GM23338 (cell line): ENCODE data around the gene SEZ6L. TPM values are rescaled to one million over a fixed set of nuclear protein-coding genes. Genes with fewer than 3 reads are reported as not detected.

Source experiments
- ATAC-seq: fragments of 200-7000 bp; cut with Tn5 transposase; 3 replicates; pipeline ENCODE4 v1.9.1; 2020
- DNase-seq: peaks from one replicate; pipeline ENCODE4 v3.0.0-alpha.2; 2015; ENCODE audit warnings: low spot score
- H2AFZ ChIP-seq: fragments of 200-600 bp; sonication (generic); 2 replicates; pipeline ENCODE4 v1.8.0; 2016; ENCODE audit warnings: antibody characterized with exemption, mild to moderate bottlenecking, moderate library complexity
- H3F3A ChIP-seq: fragments of 200-600 bp; sonication (generic); replicated peaks from 2 replicates; pipeline ENCODE4 v1.8.0; 2017; ENCODE audit warnings: antibody characterized with exemption, mixed run types, low read depth
- H3K27ac ChIP-seq: fragments of 200-600 bp; sonication (generic); 2 replicates; pipeline ENCODE4 v1.6.1; 2016; ENCODE audit warnings: low read depth
- H3K27me3 ChIP-seq: fragments of 200-600 bp; sonication (generic); 2 replicates; pipeline ENCODE4 v1.8.0; 2016; ENCODE audit warnings: mild to moderate bottlenecking, mixed run types, moderate library complexity; ENCODE audit not compliant: insufficient read depth
- H3K36me3 ChIP-seq: fragments of 200-600 bp; sonication (generic); 2 replicates; pipeline ENCODE4 v1.8.0; 2016; ENCODE audit warnings: mild to moderate bottlenecking; ENCODE audit not compliant: insufficient read depth
- H3K4me1 ChIP-seq: fragments of 200-600 bp; sonication (generic); 2 replicates; pipeline ENCODE4 v1.8.0; 2016; ENCODE audit warnings: mild to moderate bottlenecking, moderate library complexity; ENCODE audit not compliant: insufficient read depth
- H3K4me2 ChIP-seq: fragments of 200-600 bp; sonication (generic); 2 replicates; pipeline ENCODE4 v1.7.1; 2017; ENCODE audit warnings: mixed run types
- H3K4me3 ChIP-seq: fragments of 200-600 bp; sonication (generic); 2 replicates; pipeline ENCODE4 v1.6.1; 2016; ENCODE audit warnings: mixed run types
- H3K79me2 ChIP-seq: fragments of 200-600 bp; sonication (generic); replicated peaks from 2 replicates; pipeline ENCODE4 v1.8.0; 2017; ENCODE audit warnings: mild to moderate bottlenecking; ENCODE audit not compliant: insufficient read depth
- H3K9me2 ChIP-seq: fragments of 200-600 bp; sonication (generic); 2 replicates; pipeline ENCODE4 v1.8.0; 2017; ENCODE audit not compliant: insufficient read depth
- H4K20me1 ChIP-seq: fragments of 200-600 bp; sonication (generic); replicated peaks from 2 replicates; pipeline ENCODE4 v1.8.0; 2017; ENCODE audit warnings: mild to moderate bottlenecking; ENCODE audit not compliant: insufficient read depth
- H3K27ac Mint-ChIP-seq: 2 replicates; pipeline ENCODE4 v1.8.0; 2020; ENCODE audit warnings: inconsistent platforms, mild to moderate bottlenecking, moderate library complexity, mixed read lengths
- H3K27me3 Mint-ChIP-seq: 3 replicates; pipeline ENCODE4 v1.8.0; 2022; ENCODE audit warnings: low read depth, mild to moderate bottlenecking, moderate library complexity, mixed read lengths, inconsistent platforms; ENCODE audit not compliant: insufficient read depth, poor library complexity
- H3K36me3 Mint-ChIP-seq: 3 replicates; pipeline ENCODE4 v1.8.0; 2021; ENCODE audit warnings: low read depth, mild to moderate bottlenecking, inconsistent platforms, moderate library complexity, mixed read lengths
- H3K4me1 Mint-ChIP-seq: 3 replicates; pipeline ENCODE4 v1.8.0; 2020; ENCODE audit warnings: mild to moderate bottlenecking, inconsistent platforms, mixed read lengths
- H3K4me3 Mint-ChIP-seq: 3 replicates; pipeline ENCODE4 v1.8.0; 2021; ENCODE audit warnings: moderate library complexity, mild to moderate bottlenecking, inconsistent platforms, mixed read lengths
- H3K9me3 Mint-ChIP-seq: 3 replicates; pipeline ENCODE4 v1.8.0; 2020; ENCODE audit warnings: moderate library complexity, mild to moderate bottlenecking, inconsistent platforms, mixed read lengths
- CREB1 ChIP-seq: fragments of 250-450 bp; sonication (Bioruptor Pico); IDR thresholded peaks from 2 replicates; pipeline ENCODE4 v1.5.0; 2020; ENCODE audit warnings: low read depth, mild to moderate bottlenecking, moderate library complexity
- EZH2 ChIP-seq: fragments of 200-600 bp; sonication (generic); IDR thresholded peaks from one replicate; pipeline ENCODE4 v1.8.0; 2017; ENCODE audit warnings: antibody characterized with exemption, mild to moderate bottlenecking, low read depth; ENCODE audit not compliant: unreplicated experiment
- EZH2phosphoT487 ChIP-seq: fragments of 200-600 bp; sonication (generic); IDR thresholded peaks from one replicate; pipeline ENCODE4 v1.8.1; 2018; ENCODE audit warnings: antibody characterized with exemption; ENCODE audit not compliant: unreplicated experiment
- NANOG ChIP-seq: IDR thresholded peaks from 2 replicates; pipeline ENCODE4 v1.6.1; 2016; ENCODE audit warnings: antibody characterized with exemption, borderline replicate concordance
- POLR2AphosphoS5 ChIP-seq: IDR thresholded peaks from 2 replicates; pipeline ENCODE4 v1.6.1; 2016; ENCODE audit warnings: antibody characterized with exemption, low read depth
- STAT1 ChIP-seq: IDR thresholded peaks from one replicate; pipeline ENCODE4 v1.6.1; 2016; ENCODE audit warnings: antibody characterized with exemption; ENCODE audit not compliant: unreplicated experiment
- ZNF331 ChIP-seq: fragments of 250-450 bp; sonication (Bioruptor Pico); IDR thresholded peaks from 2 replicates; pipeline ENCODE4 v1.5.0; 2020; ENCODE audit warnings: low read depth, mild to moderate bottlenecking, moderate library complexity
- ZNF462 ChIP-seq: fragments of 250-450 bp; sonication (Bioruptor Pico); IDR thresholded peaks from 2 replicates; pipeline ENCODE4 v1.5.0; 2020; ENCODE audit warnings: mild to moderate bottlenecking, moderate library complexity
- polyA plus RNA-seq: library from polyadenylated mRNA; unstranded; fragments of >200 nt; fragmentation: Nextera tagmentation; extraction: Ambion mirVana; gene quantifications from 2 replicates; pipeline ENCODE4 v1.2.1, GENCODE V29; 2016
- total RNA-seq: library from RNA; depleted of rRNA; stranded (reverse); fragments of >200 nt; shearing (Covaris generic); gene quantifications from 2 replicates; pipeline ENCODE4 v1.2.3, GENCODE V29; 2014
- TF ChIP-seq, protein P1 (sequence below), 2 experiments: fragments of 200-600 bp in 1 of 2; sonication (generic) in 1 of 2; conservative IDR thresholded peaks; 2 replicates each; pipeline versions ENCODE4 v1.5.1 to v1.6.1; 2016 to 2017; ENCODE audit warnings: antibody characterized with exemption in 2 of 2, low read depth in 2 of 2, mild to moderate bottlenecking in 2 of 2, moderate library complexity in 1 of 2
- TF ChIP-seq, protein P2 (sequence below): IDR thresholded peaks from 2 replicates; pipeline ENCODE4 v1.6.1; 2016; ENCODE audit warnings: antibody characterized with exemption
- TF ChIP-seq, protein P3 (sequence below): IDR thresholded peaks from one replicate; pipeline ENCODE4 v1.6.1; 2018; ENCODE audit warnings: antibody characterized with exemption; ENCODE audit not compliant: unreplicated experiment

SEZ6L gene
- total and polyA plus RNA-seq, 2 experiments from 2014 or later, result 0.13 to 0.24 TPM

GRCh38 chr22:26214466-26214865, 45.2 kb downstream of the SEZ6L start (continued):
- TF ChIP-seq, protein P1, sequence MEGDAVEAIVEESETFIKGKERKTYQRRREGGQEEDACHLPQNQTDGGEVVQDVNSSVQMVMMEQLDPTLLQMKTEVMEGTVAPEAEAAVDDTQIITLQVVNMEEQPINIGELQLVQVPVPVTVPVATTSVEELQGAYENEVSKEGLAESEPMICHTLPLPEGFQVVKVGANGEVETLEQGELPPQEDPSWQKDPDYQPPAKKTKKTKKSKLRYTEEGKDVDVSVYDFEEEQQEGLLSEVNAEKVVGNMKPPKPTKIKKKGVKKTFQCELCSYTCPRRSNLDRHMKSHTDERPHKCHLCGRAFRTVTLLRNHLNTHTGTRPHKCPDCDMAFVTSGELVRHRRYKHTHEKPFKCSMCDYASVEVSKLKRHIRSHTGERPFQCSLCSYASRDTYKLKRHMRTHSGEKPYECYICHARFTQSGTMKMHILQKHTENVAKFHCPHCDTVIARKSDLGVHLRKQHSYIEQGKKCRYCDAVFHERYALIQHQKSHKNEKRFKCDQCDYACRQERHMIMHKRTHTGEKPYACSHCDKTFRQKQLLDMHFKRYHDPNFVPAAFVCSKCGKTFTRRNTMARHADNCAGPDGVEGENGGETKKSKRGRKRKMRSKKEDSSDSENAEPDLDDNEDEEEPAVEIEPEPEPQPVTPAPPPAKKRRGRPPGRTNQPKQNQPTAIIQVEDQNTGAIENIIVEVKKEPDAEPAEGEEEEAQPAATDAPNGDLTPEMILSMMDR (conservative IDR thresholded peaks at IDR 0.05; ENCODE audit: low read depth in 2 of 2), result no peak
- TF ChIP-seq EZH2phosphoT487 (no peak), POLR2AphosphoS5 (no peak), EZH2 (no peak), STAT1 (no peak)
- TF ChIP-seq, protein P2, sequence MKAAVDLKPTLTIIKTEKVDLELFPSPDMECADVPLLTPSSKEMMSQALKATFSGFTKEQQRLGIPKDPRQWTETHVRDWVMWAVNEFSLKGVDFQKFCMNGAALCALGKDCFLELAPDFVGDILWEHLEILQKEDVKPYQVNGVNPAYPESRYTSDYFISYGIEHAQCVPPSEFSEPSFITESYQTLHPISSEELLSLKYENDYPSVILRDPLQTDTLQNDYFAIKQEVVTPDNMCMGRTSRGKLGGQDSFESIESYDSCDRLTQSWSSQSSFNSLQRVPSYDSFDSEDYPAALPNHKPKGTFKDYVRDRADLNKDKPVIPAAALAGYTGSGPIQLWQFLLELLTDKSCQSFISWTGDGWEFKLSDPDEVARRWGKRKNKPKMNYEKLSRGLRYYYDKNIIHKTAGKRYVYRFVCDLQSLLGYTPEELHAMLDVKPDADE, result no peak

- H4K20me1 ChIP-seq, result no peaks in the 10 kb centered on the region
- H3K9me3 Mint-ChIP-seq, result no peaks in the 10 kb centered on the region
- no peaks in the 10 kb centered on the region for H3K4me1 ChIP-seq
- H3K79me2 ChIP-seq, result no peaks in the 10 kb centered on the region
- DNase-seq (no peak), ATAC-seq (no peak)
- peaks cover 4% of the 10 kb centered on the region; the same call in 2 of the 3 replicates for H3K4me1 Mint-ChIP-seq
- H3K36me3 Mint-ChIP-seq, result no peaks in the 10 kb centered on the region
- H2AFZ ChIP-seq, result peak overlapping the region; percentile 18; the same call in 1 of the 2 replicates
- H3K27ac ChIP-seq, result no peak overlapping the region
- 0 out of 2 replicates have a peak, but pooled peaks cover 3% of the 10 kb centered on the region for H3K9me2 ChIP-seq
- H3K27me3 ChIP-seq, result no peaks in the 10 kb centered on the region
- peaks cover 4% of the 10 kb centered on the region for H3K27me3 Mint-ChIP-seq
- H3K4me3 Mint-ChIP-seq, result no peak overlapping the region
- no peak overlapping the region for H3K27ac Mint-ChIP-seq
- H3K36me3 ChIP-seq, result no peaks in the 10 kb centered on the region
- no peaks in the 10 kb centered on the region for H3F3A ChIP-seq
- H3K4me2 ChIP-seq, result no peak overlapping the region
- H3K4me3 ChIP-seq, result no peak overlapping the region
- TF ChIP-seq, protein P2, result no peak
- TF ChIP-seq EZH2, result no peak
- no peak for TF ChIP-seq STAT1
- no peak for TF ChIP-seq ZNF462 (CRISPR knock-in tag)
- TF ChIP-seq CREB1 (CRISPR knock-in tag), result no peak
- TF ChIP-seq NANOG, result no peak
- no peak for TF ChIP-seq EZH2phosphoT487
- no peak for TF ChIP-seq ZNF331 (CRISPR knock-in tag)
- TF ChIP-seq POLR2AphosphoS5, result no peak
- TF ChIP-seq, protein P3, sequence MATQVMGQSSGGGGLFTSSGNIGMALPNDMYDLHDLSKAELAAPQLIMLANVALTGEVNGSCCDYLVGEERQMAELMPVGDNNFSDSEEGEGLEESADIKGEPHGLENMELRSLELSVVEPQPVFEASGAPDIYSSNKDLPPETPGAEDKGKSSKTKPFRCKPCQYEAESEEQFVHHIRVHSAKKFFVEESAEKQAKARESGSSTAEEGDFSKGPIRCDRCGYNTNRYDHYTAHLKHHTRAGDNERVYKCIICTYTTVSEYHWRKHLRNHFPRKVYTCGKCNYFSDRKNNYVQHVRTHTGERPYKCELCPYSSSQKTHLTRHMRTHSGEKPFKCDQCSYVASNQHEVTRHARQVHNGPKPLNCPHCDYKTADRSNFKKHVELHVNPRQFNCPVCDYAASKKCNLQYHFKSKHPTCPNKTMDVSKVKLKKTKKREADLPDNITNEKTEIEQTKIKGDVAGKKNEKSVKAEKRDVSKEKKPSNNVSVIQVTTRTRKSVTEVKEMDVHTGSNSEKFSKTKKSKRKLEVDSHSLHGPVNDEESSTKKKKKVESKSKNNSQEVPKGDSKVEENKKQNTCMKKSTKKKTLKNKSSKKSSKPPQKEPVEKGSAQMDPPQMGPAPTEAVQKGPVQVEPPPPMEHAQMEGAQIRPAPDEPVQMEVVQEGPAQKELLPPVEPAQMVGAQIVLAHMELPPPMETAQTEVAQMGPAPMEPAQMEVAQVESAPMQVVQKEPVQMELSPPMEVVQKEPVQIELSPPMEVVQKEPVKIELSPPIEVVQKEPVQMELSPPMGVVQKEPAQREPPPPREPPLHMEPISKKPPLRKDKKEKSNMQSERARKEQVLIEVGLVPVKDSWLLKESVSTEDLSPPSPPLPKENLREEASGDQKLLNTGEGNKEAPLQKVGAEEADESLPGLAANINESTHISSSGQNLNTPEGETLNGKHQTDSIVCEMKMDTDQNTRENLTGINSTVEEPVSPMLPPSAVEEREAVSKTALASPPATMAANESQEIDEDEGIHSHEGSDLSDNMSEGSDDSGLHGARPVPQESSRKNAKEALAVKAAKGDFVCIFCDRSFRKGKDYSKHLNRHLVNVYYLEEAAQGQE, result no peak
These were observed 46.5 kb downstream of the SEZ6L start for GRCh38 chr22:26215736-26216135.
